Limb (tissue), 2 donors: ENCODE results near the gene DCN.

Source experiments
- DNase-seq, 2 donors: peaks; one replicate each; pipeline ENCODE4 v3.0.0-alpha.2; 2016; ENCODE audit errors: extremely low spot score in 2 of 2

DCN gene

DNA sequence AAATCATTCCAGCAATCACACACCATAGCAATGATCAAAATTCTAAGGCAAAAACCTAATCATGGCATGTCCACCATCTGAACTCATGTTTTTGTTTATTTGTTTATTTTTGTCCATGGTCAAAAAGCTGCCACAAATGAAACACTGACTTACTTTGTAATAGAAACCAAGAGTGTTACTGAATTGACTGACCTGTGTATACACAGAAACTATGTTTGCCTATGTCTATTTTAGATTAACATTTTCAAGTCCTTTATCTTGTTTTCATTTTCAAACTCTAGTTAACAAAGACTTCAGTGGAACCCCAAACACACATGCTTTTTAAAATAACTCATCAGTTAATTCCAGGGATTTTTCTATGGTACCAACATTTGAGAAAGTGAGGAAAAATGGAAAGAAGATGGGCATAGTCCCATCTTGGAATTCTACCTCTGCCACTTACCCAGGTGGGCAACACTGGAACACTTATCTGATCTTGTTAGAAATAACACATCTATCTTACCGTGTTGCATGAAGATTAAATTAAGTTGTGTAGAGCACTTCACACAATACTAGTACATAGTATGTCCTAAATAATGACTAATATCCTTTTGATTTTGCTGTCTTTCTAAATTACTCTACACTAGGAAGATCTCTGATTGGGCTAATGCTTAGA is 77.7 kb downstream of the DCN start:
- DNase-seq: no peak

DNA sequence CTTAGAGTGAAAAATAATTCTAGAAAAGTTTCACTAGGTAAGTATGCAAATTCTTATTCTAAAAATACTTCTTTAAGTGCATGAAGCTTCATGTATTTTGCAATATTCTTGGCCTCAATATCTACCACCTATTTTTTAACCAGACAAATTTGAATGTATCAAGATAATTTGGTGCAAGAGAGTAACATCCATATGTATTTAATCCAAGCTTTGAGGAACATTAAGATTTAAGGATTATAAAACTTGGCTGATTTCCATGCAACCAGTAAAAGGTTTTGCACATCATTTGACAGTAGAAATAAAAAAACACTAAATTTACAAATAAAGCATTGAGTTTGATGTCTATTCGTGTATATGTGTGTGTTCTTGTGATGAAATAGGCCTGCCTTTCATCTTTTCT is 79.0 kb downstream of the DCN start:
- DNase-seq: no peak

DNA sequence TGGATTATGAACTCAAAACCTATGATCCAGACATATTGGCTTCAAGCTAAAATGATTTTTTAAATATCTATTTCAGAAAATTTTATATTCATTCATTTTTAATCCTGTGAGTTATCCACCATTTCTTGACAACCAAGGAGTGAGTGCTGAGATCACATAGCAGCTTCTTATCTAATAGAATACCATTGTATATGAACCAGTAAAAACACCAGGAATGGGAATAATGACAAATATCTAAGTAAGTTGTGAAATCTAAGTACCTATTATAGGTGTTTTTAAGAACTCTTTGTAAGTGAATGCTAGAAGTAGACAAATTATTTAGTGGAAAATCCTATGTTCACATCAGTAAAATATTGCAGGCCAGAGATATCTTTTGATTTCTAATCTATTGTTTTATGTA is 79.5 kb downstream of the DCN start:
- no peak for DNase-seq

DNA sequence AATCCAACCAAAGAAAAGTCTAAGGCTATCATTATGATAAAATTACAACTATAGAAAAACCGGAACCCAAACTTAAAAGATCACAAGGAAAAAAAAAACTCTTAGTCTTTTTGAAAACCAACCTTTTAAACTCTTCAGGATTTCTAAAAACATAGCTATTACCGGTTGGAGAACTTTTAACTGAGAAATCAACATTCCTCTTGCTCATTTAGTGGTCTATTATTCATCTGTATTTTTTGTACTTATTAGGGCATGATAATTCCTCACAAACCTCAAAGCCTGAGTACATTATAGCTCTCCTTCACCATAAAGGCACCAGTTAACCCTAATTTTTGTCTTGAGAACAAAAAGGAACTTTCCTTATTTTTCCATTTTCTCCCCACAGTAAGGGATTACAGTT is 81.7 kb downstream of the DCN start:
- no peak for DNase-seq

DNA sequence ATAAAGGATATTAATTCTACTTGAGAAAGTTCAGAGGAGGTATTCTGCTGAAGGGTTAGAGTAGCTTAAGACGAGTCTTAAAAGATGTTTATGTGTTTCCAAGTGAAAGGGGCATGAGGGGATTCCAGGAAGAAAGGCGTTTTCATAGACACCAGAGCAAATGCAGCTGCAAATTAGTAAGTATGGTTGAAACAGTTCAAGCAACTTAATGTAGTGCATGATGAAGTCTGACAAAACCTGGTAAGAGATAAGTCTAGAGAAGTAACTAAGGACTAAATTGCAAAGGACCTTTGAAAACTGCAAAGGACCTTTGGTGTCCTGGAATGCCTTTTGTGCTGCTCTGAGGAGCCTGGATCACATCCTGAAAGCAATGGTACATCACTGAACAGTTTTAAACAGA is 82.8 kb downstream of the DCN start:
- DNase-seq: no peak

DNA sequence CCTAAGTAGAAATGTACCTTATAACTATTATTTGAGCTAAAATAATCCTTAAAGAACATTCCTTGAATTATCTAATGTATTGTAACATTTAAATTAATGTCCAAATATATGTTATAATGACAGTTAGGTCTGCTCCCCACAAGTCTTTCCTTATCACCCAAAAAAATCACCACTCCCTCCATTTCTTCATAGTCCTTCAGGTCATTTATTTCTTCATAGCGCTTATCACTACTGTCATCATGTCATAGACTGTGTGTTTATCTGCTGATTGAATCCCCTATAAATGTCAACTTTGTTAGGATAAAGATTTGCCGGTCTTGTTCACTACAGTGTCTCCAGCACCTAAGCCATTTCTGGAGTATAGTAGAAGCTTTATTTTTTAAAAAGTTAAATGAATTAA is 83.3 kb downstream of the DCN start:
- no peak for DNase-seq

DNA sequence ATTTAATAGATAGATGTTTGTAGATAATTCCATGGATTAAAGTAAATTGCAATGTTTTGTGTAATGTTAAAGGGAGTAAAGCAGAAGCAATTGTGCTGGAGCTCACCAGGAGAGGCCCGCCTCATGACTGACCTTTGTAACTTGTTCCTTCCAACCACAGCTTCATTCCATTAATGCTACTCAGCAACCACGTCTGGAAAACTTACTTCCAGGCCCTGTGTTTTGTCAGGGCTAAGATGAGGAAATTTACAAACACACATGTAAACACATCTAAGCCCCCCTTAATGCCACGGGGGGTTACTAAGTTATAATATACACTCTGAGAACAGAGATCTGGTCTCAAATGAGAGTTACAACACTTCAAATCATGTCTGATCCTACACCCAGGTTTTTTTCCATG is 83.7 kb downstream of the DCN start:
- DNase-seq: no peak

DNA sequence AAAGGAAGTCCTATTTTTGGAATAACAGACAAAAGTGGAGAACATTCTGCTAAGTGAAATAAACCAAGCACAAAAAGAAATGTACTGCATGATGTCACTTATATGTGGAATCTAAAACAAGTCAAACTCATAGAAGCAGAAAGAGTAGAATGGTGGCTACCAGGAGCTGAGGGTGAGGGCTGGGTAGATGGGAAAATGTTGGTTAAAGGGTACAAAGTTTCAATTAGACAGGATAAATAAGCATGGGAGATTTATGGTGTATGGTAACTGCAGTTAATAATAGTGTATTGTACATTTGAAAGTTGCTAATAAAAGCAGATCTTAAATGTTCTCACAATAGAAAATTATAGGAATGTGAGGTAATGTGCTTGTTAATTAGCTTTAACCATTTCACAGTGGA is 84.2 kb downstream of the DCN start:
- no peak for DNase-seq

DNA sequence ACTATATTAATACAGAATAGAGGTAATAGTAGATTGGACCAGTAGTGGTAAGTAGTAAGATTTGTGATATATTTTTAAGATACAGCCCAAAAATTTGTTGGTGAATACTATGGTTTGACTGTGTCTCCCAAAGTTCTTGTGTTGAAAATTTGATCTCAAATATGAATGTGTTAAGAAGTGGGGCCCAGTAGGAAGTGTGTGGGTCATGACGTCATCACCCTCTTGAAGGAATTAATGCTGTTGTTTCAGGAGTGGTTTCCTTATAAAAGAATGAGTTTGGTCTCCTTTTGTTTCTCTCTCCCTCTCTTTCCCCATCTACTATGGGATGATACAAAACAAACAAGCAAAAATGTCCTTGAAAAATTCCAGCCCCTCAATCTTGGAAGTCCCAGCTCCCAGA is 87.7 kb downstream of the DCN start:
- no peak for DNase-seq

DNA sequence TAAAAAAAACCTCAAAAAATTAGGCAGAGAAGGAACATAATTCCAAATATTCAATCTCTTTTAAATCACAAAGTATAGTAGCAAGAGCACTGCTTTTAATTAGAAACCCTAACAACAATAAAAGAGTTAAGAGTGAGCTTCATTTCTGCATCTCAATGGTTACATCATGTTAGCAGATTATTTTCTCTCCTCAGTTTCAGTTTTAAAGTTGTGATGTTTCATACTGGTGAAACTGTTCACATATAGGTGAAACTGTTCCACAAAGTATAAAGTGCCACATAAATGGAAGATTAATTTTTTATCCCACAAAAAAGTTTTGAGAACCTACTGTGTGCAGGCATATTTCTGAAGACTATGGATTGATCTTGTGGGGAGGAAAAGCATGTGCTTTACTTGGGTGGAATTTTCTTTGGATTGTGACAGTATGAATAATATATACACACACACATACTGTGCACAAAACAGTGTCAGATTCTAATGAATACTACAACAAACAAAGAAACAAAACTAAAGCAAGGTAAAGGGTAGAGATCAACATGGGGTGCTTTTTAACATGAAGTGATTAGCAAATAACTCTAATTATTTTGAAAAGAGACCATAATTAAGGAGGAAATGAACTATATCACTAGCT is 88.5 kb downstream of the DCN start:
- no peak for DNase-seq

DNA sequence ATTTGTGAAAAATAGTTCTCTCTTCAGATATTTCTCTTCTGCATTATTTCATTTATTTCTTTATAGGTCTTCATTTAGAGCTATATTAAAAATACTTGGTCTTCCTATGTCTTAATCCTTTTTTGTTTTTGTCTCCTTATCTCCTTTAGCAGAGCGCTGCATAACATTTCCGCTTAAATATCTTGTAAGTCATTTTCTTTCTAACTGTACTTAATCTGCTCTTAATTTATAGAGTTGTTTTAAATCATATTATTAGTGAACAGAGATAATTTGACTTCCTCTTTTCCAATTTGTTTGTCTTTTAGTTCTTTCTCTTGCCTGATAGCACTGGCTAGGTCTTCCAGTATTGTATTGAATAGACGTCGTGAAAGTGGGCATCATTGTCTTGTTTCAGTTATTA is 89.3 kb downstream of the DCN start:
- no peak for DNase-seq

DNA sequence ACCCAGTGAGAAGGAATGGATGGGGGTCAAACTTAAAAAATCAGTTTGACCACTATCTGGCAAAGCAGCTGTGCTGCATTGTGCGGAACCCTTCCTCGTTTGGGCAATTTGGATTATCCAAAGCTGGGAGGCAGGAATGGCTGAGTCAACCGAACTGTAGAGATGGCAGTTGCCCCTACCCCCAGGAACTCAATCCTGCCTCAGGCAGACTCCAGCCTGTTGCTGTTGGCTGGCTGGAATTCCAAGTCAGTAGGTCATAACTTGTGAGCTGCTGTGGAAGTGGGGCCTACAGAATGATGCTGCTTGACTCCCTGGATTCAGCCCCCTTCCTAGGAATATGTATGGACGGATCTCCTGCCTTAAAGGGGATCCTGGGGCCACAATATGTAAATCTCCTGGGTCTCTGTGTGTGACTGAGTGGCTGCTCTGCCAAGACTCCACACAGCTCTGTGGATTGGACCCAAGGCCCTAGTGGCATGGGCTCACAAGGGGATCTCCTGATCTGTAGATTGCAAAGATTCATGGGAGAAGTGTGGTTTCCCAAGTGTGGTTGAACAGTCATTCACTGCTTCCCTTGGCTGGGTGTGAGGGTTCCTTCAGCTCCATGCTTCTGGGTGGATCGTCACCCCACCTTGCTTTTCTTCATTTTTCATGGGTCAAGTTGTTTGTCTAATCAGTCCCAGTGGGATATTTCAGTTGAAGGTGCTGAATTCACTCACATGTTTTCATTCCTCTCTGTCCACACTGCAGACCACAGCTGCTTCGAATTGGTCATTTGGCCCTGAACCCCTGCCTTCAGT is 90.5 kb downstream of the DCN start:
- no peak for DNase-seq
